BE2C (cell line): ENCODE data around the gene CACUL1.
A peak's percentile ranks its signal among the peaks of the same experiment; 100 is the strongest.

ENCODE experiments used
- DNase-seq: peaks from one replicate; pipeline ENCODE4 v3.0.0-alpha.2; 2020
- H3K27me3 ChIP-seq: fragments of 250-450 bp; sonication (Bioruptor Pico); 2 replicates; pipeline ENCODE4 v1.5.1; 2020; ENCODE audit warnings: mild to moderate bottlenecking
- H3K36me3 ChIP-seq: fragments of 250-450 bp; sonication (Bioruptor Pico); 2 replicates; pipeline ENCODE4 v1.5.1; 2020; ENCODE audit warnings: mild to moderate bottlenecking
- H3K4me1 ChIP-seq: fragments of 250-450 bp; sonication (Bioruptor Pico); 2 replicates; pipeline ENCODE4 v1.5.1; 2020
- H3K4me3 ChIP-seq: 2 replicates; pipeline ENCODE4 v1.5.1; 2011; ENCODE audit warnings: low read depth, low read length
- H3K9me3 ChIP-seq: fragments of 250-450 bp; sonication (Bioruptor Pico); 2 replicates; pipeline ENCODE4 v1.5.1; 2020
- TF ChIP-seq, protein P1 (sequence below): IDR thresholded peaks from 2 replicates; pipeline ENCODE4 v1.5.1; 2012; ENCODE audit warnings: mild to moderate bottlenecking, low read depth, low read length

Gene CACUL1

GRCh38 chr10:118753331-118754228 is 1.2 kb downstream of the CACUL1 start:
- DNase-seq: no peak
- no peaks in the 10 kb centered on the region for H3K4me1 ChIP-seq
- no peaks in the 10 kb centered on the region for H3K9me3 ChIP-seq
- no peaks in the 10 kb centered on the region for H3K27me3 ChIP-seq
- peak overlapping the region; percentile 91 for H3K4me3 ChIP-seq
- TF ChIP-seq, protein P1, sequence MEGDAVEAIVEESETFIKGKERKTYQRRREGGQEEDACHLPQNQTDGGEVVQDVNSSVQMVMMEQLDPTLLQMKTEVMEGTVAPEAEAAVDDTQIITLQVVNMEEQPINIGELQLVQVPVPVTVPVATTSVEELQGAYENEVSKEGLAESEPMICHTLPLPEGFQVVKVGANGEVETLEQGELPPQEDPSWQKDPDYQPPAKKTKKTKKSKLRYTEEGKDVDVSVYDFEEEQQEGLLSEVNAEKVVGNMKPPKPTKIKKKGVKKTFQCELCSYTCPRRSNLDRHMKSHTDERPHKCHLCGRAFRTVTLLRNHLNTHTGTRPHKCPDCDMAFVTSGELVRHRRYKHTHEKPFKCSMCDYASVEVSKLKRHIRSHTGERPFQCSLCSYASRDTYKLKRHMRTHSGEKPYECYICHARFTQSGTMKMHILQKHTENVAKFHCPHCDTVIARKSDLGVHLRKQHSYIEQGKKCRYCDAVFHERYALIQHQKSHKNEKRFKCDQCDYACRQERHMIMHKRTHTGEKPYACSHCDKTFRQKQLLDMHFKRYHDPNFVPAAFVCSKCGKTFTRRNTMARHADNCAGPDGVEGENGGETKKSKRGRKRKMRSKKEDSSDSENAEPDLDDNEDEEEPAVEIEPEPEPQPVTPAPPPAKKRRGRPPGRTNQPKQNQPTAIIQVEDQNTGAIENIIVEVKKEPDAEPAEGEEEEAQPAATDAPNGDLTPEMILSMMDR: no peak
- H3K36me3 ChIP-seq: peaks cover 6% of the 10 kb centered on the region; the same call in 1 of the 2 replicates

- Histone ChIP-seq H3K4me1 (no peaks in the 10 kb centered on the region), H3K27me3 (no peaks in the 10 kb centered on the region), H3K9me3 (no peaks in the 10 kb centered on the region), H3K36me3 (peaks cover 6% of the 10 kb centered on the region; the same call in 1 of the 2 replicates), H3K4me3 (peak overlapping the region; percentile 91)
- TF ChIP-seq, protein P1: no peak
- no peak for DNase-seq
Observed at GRCh38 chr10:118752409-118752808, 2.4 kb downstream of the CACUL1 start.

- H3K27me3 ChIP-seq: no peaks in the 10 kb centered on the region
- TF ChIP-seq, protein P1: no peak
- no peak overlapping the region for H3K4me3 ChIP-seq
- H3K36me3 ChIP-seq: peaks cover 6% of the 10 kb centered on the region; the same call in 1 of the 2 replicates
- H3K4me1 ChIP-seq: no peaks in the 10 kb centered on the region; the same call in 1 of the 2 replicates
- no peak for DNase-seq
- H3K9me3 ChIP-seq: no peaks in the 10 kb centered on the region
Observed at GRCh38 chr10:118751265-118751664, 3.5 kb downstream of the CACUL1 start.

DNA sequence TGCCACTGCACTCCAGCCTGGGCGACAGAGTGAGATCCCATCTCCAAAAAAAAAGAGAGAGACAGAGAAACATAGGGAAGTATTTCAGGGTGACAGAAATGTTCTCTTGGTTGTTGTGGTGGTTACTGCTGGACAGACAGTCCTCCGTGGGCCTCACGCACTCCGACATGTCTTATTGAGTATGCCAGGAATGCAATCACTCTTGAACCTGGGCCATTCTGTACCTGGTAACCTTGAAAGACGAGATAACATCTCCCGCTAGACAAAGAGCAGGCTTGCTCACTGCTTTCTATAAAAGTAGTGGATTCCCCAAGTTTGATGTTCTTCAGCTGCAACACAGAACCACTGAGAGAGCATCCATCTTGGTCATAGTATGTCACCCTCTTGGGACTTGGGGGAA is 6.7 kb downstream of the CACUL1 start:
- H3K27me3 ChIP-seq: no peaks in the 10 kb centered on the region
- no peaks in the 10 kb centered on the region for H3K9me3 ChIP-seq
- H3K4me3 ChIP-seq: no peak overlapping the region
- TF ChIP-seq, protein P1: no peak
- no peaks in the 10 kb centered on the region; the same call in 1 of the 2 replicates for H3K4me1 ChIP-seq
- no peak for DNase-seq
- H3K36me3 ChIP-seq: peaks cover 6% of the 10 kb centered on the region; the same call in 1 of the 2 replicates

GRCh38 chr10:118746246-118746645 is 8.5 kb downstream of the CACUL1 start:
- DNase-seq: no peak

More at GRCh38 chr10:118746246-118746645, 8.5 kb downstream of the CACUL1 start:
- Histone ChIP-seq H3K4me1 (no peaks in the 10 kb centered on the region; the same call in none of the 2 replicates), H3K9me3 (no peaks in the 10 kb centered on the region), H3K36me3 (peaks cover 6% of the 10 kb centered on the region; the same call in 1 of the 2 replicates), H3K4me3 (no peak overlapping the region), H3K27me3 (no peaks in the 10 kb centered on the region)
- TF ChIP-seq, protein P1: no peak
